Neuronal stem cell (in vitro differentiated cells): Measurements from ENCODE around the gene TAS2R1.

ENCODE experiments used
- DNase-seq: peaks from one replicate; pipeline ENCODE4 v3.0.0-alpha.2; 2013; ENCODE audit warnings: low spot score
- H2AFZ ChIP-seq: one replicate; pipeline ENCODE4 v1.6.1; 2013; ENCODE audit warnings: mild to moderate bottlenecking, low read length, inconsistent platforms
- H2AK5ac ChIP-seq: 2 replicates; pipeline ENCODE4 v1.6.1; 2013; ENCODE audit warnings: low read depth, mild to moderate bottlenecking, inconsistent platforms, low read length, moderate library complexity, mixed read lengths
- H2BK120ac ChIP-seq: 2 replicates; pipeline ENCODE4 v1.6.1; 2013; ENCODE audit warnings: low read depth, mild to moderate bottlenecking, inconsistent platforms, low read length, moderate library complexity, mixed read lengths
- H2BK12ac ChIP-seq: one replicate; pipeline ENCODE4 v1.6.1; 2013; ENCODE audit warnings: low read length, inconsistent platforms
- H2BK15ac ChIP-seq: 2 replicates; pipeline ENCODE4 v1.6.1; 2013; ENCODE audit warnings: mild to moderate bottlenecking, low read length, inconsistent platforms, mixed read lengths
- H2BK5ac ChIP-seq: one replicate; pipeline ENCODE4 v1.6.1; 2013; ENCODE audit warnings: inconsistent platforms, mild to moderate bottlenecking, low read length, moderate library complexity
- H3K14ac ChIP-seq: one replicate; pipeline ENCODE4 v1.6.1; 2013; ENCODE audit warnings: low read length, inconsistent platforms
- H3K18ac ChIP-seq: 2 replicates; pipeline ENCODE4 v1.6.1; 2013; ENCODE audit warnings: low read length, inconsistent platforms
- H3K23ac ChIP-seq: 2 replicates; pipeline ENCODE4 v1.6.1; 2013; ENCODE audit warnings: low read depth, mild to moderate bottlenecking, mixed read lengths, low read length, inconsistent platforms; ENCODE audit not compliant: poor library complexity
- H3K27ac ChIP-seq: replicated peaks from 3 replicates; pipeline ENCODE4 v1.5.1; 2013; ENCODE audit warnings: low read length, inconsistent platforms
- H3K27me3 ChIP-seq, 3 experiments: 2 replicates each; pipeline ENCODE4 v1.6.1; 2013; ENCODE audit warnings: low read length in 3 of 3, mild to moderate bottlenecking in 2 of 3, inconsistent platforms in 1 of 3, low read depth in 1 of 3, mixed read lengths in 1 of 3, moderate library complexity in 1 of 3; ENCODE audit not compliant: control insufficient read depth in 3 of 3, insufficient read depth in 3 of 3
- H3K36me3 ChIP-seq, 2 donors: replicated peaks in 1 of 2; 2 replicates each; pipeline ENCODE4 v1.6.1; 2013; ENCODE audit warnings: low read length in 2 of 2; ENCODE audit not compliant: control insufficient read depth in 2 of 2, insufficient read depth in 2 of 2
- H3K4ac ChIP-seq: 2 replicates; pipeline ENCODE4 v1.6.1; 2013; ENCODE audit warnings: inconsistent platforms, mild to moderate bottlenecking, low read length, moderate library complexity
- H3K4me1 ChIP-seq, 2 donors: 1 replicate in 1 of 2; 2 replicates in 1 of 2; pipeline ENCODE4 v1.6.1; 2013; ENCODE audit warnings: low read length in 2 of 2, low read depth in 1 of 2; ENCODE audit not compliant: control insufficient read depth in 2 of 2, insufficient read depth in 1 of 2
- H3K4me2 ChIP-seq: one replicate; pipeline ENCODE4 v1.6.1; 2013; ENCODE audit warnings: mild to moderate bottlenecking, low read length, inconsistent platforms; ENCODE audit not compliant: insufficient read depth, poor library complexity, severe bottlenecking
- H3K4me3 ChIP-seq, 2 donors: 2 replicates each; pipeline ENCODE4 v1.5.1; 2013; ENCODE audit warnings: low read length in 2 of 2, mild to moderate bottlenecking in 2 of 2, inconsistent platforms in 1 of 2, moderate library complexity in 1 of 2
- H3K79me1 ChIP-seq: one replicate; pipeline ENCODE4 v1.6.1; 2013; ENCODE audit warnings: low read depth, mild to moderate bottlenecking, inconsistent platforms, low read length, moderate library complexity
- H3K9ac ChIP-seq: one replicate; pipeline ENCODE4 v1.6.1; 2013; ENCODE audit warnings: mild to moderate bottlenecking, low read depth, low read length, inconsistent platforms; ENCODE audit not compliant: poor library complexity
- H3K9me3 ChIP-seq, 2 donors: replicated peaks in 1 of 2; 2 replicates each; pipeline versions ENCODE3 to v1.6.1; 2013; ENCODE audit warnings: low read length in 2 of 2, mild to moderate bottlenecking in 2 of 2, inconsistent platforms in 1 of 2, low read depth in 1 of 2, mixed read lengths in 1 of 2, moderate library complexity in 1 of 2; ENCODE audit not compliant: control insufficient read depth in 2 of 2, insufficient read depth in 1 of 2
- H4K8ac ChIP-seq: one replicate; pipeline ENCODE4 v1.6.1; 2013; ENCODE audit warnings: low read depth, mild to moderate bottlenecking, inconsistent platforms, low read length, moderate library complexity
- H4K91ac ChIP-seq: one replicate; pipeline ENCODE4 v1.6.1; 2013; ENCODE audit warnings: low read length, low read depth, mild to moderate bottlenecking, inconsistent platforms; ENCODE audit not compliant: poor library complexity
- WGBS, 2 donors: extraction: QIAGEN DNeasy Blood & Tissue Kit; methylation state at CpG; one replicate each; pipeline ENCODE4 v1.1.7; 2013; ENCODE audit warnings: missing lambda C conversion rate in 2 of 2, mixed read lengths in 1 of 2; ENCODE audit not compliant: insufficient read length in 2 of 2, insufficient replicate concordance in 1 of 2; ENCODE audit errors: extremely low coverage in 2 of 2; 5-methylcytosine and 5-hydroxymethylcytosine counted together

Gene TAS2R1

GRCh38 chr5:9625286-9625685 is 4.9 kb downstream of the TAS2R1 start:
- Histone ChIP-seq H3K4me3 (no peak overlapping the region), H2AK5ac (no peak overlapping the region), H2BK120ac (no peak overlapping the region), H3K4me2 (no peak overlapping the region), H3K23ac (no peak overlapping the region), H2AFZ (no peak overlapping the region), H4K8ac (no peak overlapping the region), H3K27ac (no peak overlapping the region), H3K4ac (no peak overlapping the region), H3K79me1 (no peaks in the 10 kb centered on the region), H3K27me3 (no peaks in the 10 kb centered on the region), H4K91ac (no peak overlapping the region), H3K14ac (no peak overlapping the region), H2BK12ac (no peak overlapping the region), H2BK5ac (no peak overlapping the region), H3K4me1 (peaks cover 4 to 12% of the 10 kb centered on the region in 2 donors), H3K36me3 (no peaks in the 10 kb centered on the region), H3K9me3 (no peaks in the 10 kb centered on the region), H3K9ac (no peak overlapping the region), H3K18ac (no peak overlapping the region), H2BK15ac (no peak overlapping the region)
- DNase-seq = no peak
- WGBS, 2 donors = no CpG with 5 or more reads among the region's 5 CpGs

DNA sequence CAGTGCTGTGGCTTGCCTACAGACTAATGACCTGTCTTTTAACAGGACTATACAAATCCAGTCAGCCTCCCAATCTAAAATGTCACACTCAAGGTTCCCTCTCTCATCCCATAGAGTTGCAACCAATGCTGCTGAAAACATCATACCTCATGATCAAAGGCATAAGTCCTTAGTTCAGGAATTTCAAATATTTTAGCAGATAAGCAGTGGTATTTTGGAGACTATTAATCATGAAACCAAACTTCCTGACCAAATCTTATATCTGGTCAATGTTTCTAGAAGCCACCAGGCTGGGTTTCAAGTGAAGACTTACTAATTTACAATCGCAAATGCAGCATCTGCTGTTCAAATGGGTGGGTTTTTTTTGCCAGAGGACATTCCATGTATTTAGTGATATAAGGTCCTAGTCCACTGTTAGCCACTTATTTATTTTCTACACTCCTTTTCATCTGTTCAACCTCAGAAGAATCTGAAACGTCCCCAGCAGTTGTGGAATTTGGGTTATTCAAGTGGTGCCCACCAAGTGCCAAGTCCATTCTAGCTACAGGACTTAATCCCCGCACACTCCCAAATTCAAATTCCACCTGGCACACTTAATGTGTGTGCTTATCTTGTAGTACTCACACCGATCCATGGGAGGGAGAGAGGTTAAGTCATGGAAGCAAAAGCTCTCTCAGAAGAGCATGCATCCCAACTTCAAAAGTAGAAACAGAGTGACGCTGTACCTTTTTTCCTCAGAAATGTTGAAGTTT is 5.8 kb downstream of the TAS2R1 start:
- Histone ChIP-seq H2BK15ac (no peak overlapping the region), H3K36me3 (no peaks in the 10 kb centered on the region), H3K27me3 (no peaks in the 10 kb centered on the region), H3K9me3 (no peaks in the 10 kb centered on the region), H3K27ac (peak overlapping the region; percentile 47), H3K23ac (no peak overlapping the region), H2BK12ac (no peak overlapping the region), H2AFZ (no peak overlapping the region), H4K8ac (no peak overlapping the region), H2BK5ac (no peak overlapping the region), H3K9ac (no peak overlapping the region), H2AK5ac (no peak overlapping the region), H3K4me2 (no peak overlapping the region), H4K91ac (no peak overlapping the region), H3K79me1 (no peaks in the 10 kb centered on the region), H3K4ac (no peak overlapping the region), H2BK120ac (no peak overlapping the region), H3K14ac (no peak overlapping the region), H3K4me3 (no peak overlapping the region), H3K4me1 (peaks cover 4 to 12% of the 10 kb centered on the region in 2 donors), H3K18ac (no peak overlapping the region)
- no peak for DNase-seq
- no CpG with 5 or more reads among the region's 5 CpGs for WGBS, 2 donors

- DNase-seq = peak; percentile 20
- no peak overlapping the region for H2BK120ac ChIP-seq
- H3K36me3 ChIP-seq = no peaks in the 10 kb centered on the region
- H3K4me2 ChIP-seq = no peak overlapping the region
- H2BK5ac ChIP-seq = no peak overlapping the region
- no peak overlapping the region for H4K8ac ChIP-seq
- no peak overlapping the region for H3K4ac ChIP-seq
- H3K9me3 ChIP-seq = no peaks in the 10 kb centered on the region
- no peaks in the 10 kb centered on the region for H3K27me3 ChIP-seq
- H3K14ac ChIP-seq = no peak overlapping the region
- WGBS, 2 donors = no CpG with 5 or more reads among the region's 4 CpGs
- no peak overlapping the region for H4K91ac ChIP-seq
- H2BK12ac ChIP-seq = no peak overlapping the region
- H2AK5ac ChIP-seq = no peak overlapping the region
- no peak overlapping the region for H2BK15ac ChIP-seq
- H3K4me3 ChIP-seq = no peak overlapping the region
- H3K9ac ChIP-seq = no peak overlapping the region
- no peak overlapping the region for H3K23ac ChIP-seq
- peak overlapping the region; percentile 77 for H3K27ac ChIP-seq
- H3K4me1 ChIP-seq = peaks cover 4 to 12% of the 10 kb centered on the region in 2 donors
- no peak overlapping the region for H3K18ac ChIP-seq
- no peak overlapping the region for H2AFZ ChIP-seq
- no peaks in the 10 kb centered on the region for H3K79me1 ChIP-seq
These were observed 6.5 kb downstream of the TAS2R1 start for GRCh38 chr5:9623661-9624060.

- H3K79me1 ChIP-seq = no peaks in the 10 kb centered on the region
- no peak overlapping the region for H3K4me2 ChIP-seq
- no peaks in the 10 kb centered on the region for H3K27me3 ChIP-seq
- H3K23ac ChIP-seq = no peak overlapping the region
- no peak overlapping the region for H4K8ac ChIP-seq
- no peak overlapping the region for H2BK15ac ChIP-seq
- H3K27ac ChIP-seq = peak overlapping the region; percentile 77
- no peak overlapping the region for H2BK120ac ChIP-seq
- no peak overlapping the region for H3K18ac ChIP-seq
- no CpG with 5 or more reads among the region's 5 CpGs for WGBS, 2 donors
- H3K36me3 ChIP-seq = no peaks in the 10 kb centered on the region
- H2AK5ac ChIP-seq = no peak overlapping the region
- no peak overlapping the region for H2BK12ac ChIP-seq
- H3K4me1 ChIP-seq = peaks cover 4 to 9% of the 10 kb centered on the region in 2 donors
- no peak overlapping the region for H3K9ac ChIP-seq
- H2BK5ac ChIP-seq = no peak overlapping the region
- H3K4me3 ChIP-seq = no peak overlapping the region
- no peak for DNase-seq
- H4K91ac ChIP-seq = no peak overlapping the region
- H3K4ac ChIP-seq = no peak overlapping the region
- H3K14ac ChIP-seq = no peak overlapping the region
- no peaks in the 10 kb centered on the region for H3K9me3 ChIP-seq
- peak overlapping the region; percentile 68 for H2AFZ ChIP-seq
These were observed 7.2 kb downstream of the TAS2R1 start for GRCh38 chr5:9622971-9623421.
